ENCODE results near the gene C16orf90.

- no peak for TF ChIP-seq POLR2A (IDR thresholded peaks at IDR 0.05)
- TF ChIP-seq CTCF (IDR thresholded peaks at IDR 0.05): no peak
Observed at GRCh38 chr16:3498988-3499387, 3.7 kb upstream of the C16orf90 start.

All from thyroid gland (tissue), 4 donors.